Thyroid gland (tissue), 4 donors: Measurements from ENCODE around the gene GSTA4. TPM values are rescaled to one million over a fixed set of nuclear protein-coding genes. Genes with fewer than 3 reads are reported as not detected.

Source experiments
- DNase-seq, 2 donors: peaks; one replicate each; pipeline ENCODE4 v3.0.0-alpha.2; 2019
- H3K27ac ChIP-seq, 3 donors: fragments of 200-600 bp; sonication (generic); 1 replicate in 2 of 3; 2 replicates in 1 of 3; pipeline ENCODE4 v1.5.1; 2016 to 2019; ENCODE audit warnings: mild to moderate bottlenecking in 1 of 3, moderate library complexity in 1 of 3
- H3K27me3 ChIP-seq: fragments of 200-600 bp; sonication (generic); one replicate; pipeline ENCODE4 v1.5.1; 2019
- H3K36me3 ChIP-seq, 2 donors: fragments of 200-600 bp; sonication (generic); one replicate each; pipeline ENCODE4 v1.5.1; 2016 to 2019
- H3K4me1 ChIP-seq, 2 donors: fragments of 200-600 bp; sonication (generic); one replicate each; pipeline ENCODE4 v1.5.1; 2017 to 2019
- H3K4me3 ChIP-seq, 3 donors: fragments of 200-600 bp; sonication (generic); replicated peaks in 1 of 3; 1 replicate in 2 of 3; 2 replicates in 1 of 3; pipeline ENCODE4 v1.5.1; 2016; ENCODE audit warnings: mild to moderate bottlenecking in 1 of 3
- H3K9me3 ChIP-seq: fragments of 200-600 bp; sonication (generic); one replicate; pipeline ENCODE4 v1.5.1; 2017
- CTCF ChIP-seq, 6 experiments: fragments of 200-600 bp in 3 of 6; fragments of 450-650 bp in 3 of 6; sonication (generic) in 3 of 6; IDR thresholded peaks; one replicate each; pipeline ENCODE4 v1.5.1; 2016 to 2019; ENCODE audit warnings: antibody characterized with exemption in 6 of 6, mild to moderate bottlenecking in 2 of 6, inconsistent platforms in 1 of 6, moderate library complexity in 1 of 6
- POLR2A ChIP-seq, 2 donors: fragments of 450-650 bp; IDR thresholded peaks; one replicate each; pipeline ENCODE4 v1.6.1; 2017; ENCODE audit warnings: antibody characterized with exemption in 2 of 2, mild to moderate bottlenecking in 2 of 2, moderate library complexity in 1 of 2
- WGBS, 2 donors: methylation state at CpG; one replicate each; pipeline ENCODE4 v1.1.5; 2017; 5-methylcytosine and 5-hydroxymethylcytosine counted together
- intact Hi-C: fragments of 100-400 bp; cut with DNase I; formaldehyde crosslinking; loops from one replicate; pipeline ENCODE4 v1.15.1; 2023
- total RNA-seq, 4 donors: library from RNA; depleted of rRNA; stranded (reverse); fragments of >200 nt; gene quantifications; one replicate each; pipeline ENCODE4 v1.2.3, GENCODE V29; 2016

GSTA4 gene
- total RNA-seq, 4 donors from 2014 or later, result 20.9 to 24.7 (median 24.6) TPM

- TF ChIP-seq CTCF (IDR thresholded peaks at IDR 0.05) (no peak), POLR2A (IDR thresholded peaks at IDR 0.05) (no peak)
- DNase-seq, result no peak
- Histone ChIP-seq H3K4me3 (no peak overlapping the region), H3K27me3 (no peaks in the 10 kb centered on the region), H3K9me3 (no peaks in the 10 kb centered on the region), H3K4me1 (peaks cover 0 to 5% of the 10 kb centered on the region in 2 donors), H3K27ac (no peak overlapping the region), H3K36me3 (peaks cover 6 to 18% of the 10 kb centered on the region in 2 donors)
- WGBS, 2 donors, result 79 to 81% methylated on average over 4 of the region's 4 CpGs
- intact Hi-C loops, result no loop called here
These were observed 37.8 kb upstream of the GSTA4 start for GRCh38 chr6:53032849-53033248.

- H3K27ac ChIP-seq, result no peak overlapping the region
- no peak for DNase-seq
- intact Hi-C loops, result no loop called here
- H3K4me3 ChIP-seq, result no peak overlapping the region
- H3K36me3 ChIP-seq, result peaks cover 6 to 24% of the 10 kb centered on the region in 2 donors
- WGBS, 2 donors, result 93 to 98% methylated on average over 4 of the region's 4 CpGs
- H3K9me3 ChIP-seq, result no peaks in the 10 kb centered on the region
- TF ChIP-seq CTCF (IDR thresholded peaks at IDR 0.05) (no peak), POLR2A (IDR thresholded peaks at IDR 0.05) (no peak)
- H3K27me3 ChIP-seq, result no peaks in the 10 kb centered on the region
- peaks cover 0 to 5% of the 10 kb centered on the region in 2 donors for H3K4me1 ChIP-seq
These were observed 36.2 kb upstream of the GSTA4 start for GRCh38 chr6:53031281-53031680.

GRCh38 chr6:53029761-53030160 lies 34.7 kb upstream of the GSTA4 start:
- 91 to 93% methylated on average over 3 of the region's 3 CpGs for WGBS, 2 donors
- Histone ChIP-seq H3K27me3 (no peaks in the 10 kb centered on the region), H3K36me3 (peaks cover 6 to 26% of the 10 kb centered on the region in 2 donors), H3K4me1 (peaks cover 0 to 5% of the 10 kb centered on the region in 2 donors), H3K27ac (no peak overlapping the region), H3K4me3 (no peak overlapping the region), H3K9me3 (no peaks in the 10 kb centered on the region)
- no peak for TF ChIP-seq CTCF (IDR thresholded peaks at IDR 0.05)
- TF ChIP-seq POLR2A (IDR thresholded peaks at IDR 0.05), result no peak
- DNase-seq, result no peak
- intact Hi-C loops, result no loop called here

GRCh38 chr6:53029257-53029656 lies 34.2 kb upstream of the GSTA4 start:
- no peaks in the 10 kb centered on the region for H3K9me3 ChIP-seq
- peaks cover 6 to 26% of the 10 kb centered on the region in 2 donors for H3K36me3 ChIP-seq
- no peak overlapping the region for H3K4me3 ChIP-seq
- H3K27ac ChIP-seq, result no peak overlapping the region
- peaks cover 0 to 5% of the 10 kb centered on the region in 2 donors for H3K4me1 ChIP-seq
- H3K27me3 ChIP-seq, result no peaks in the 10 kb centered on the region
- no peak for TF ChIP-seq POLR2A (IDR thresholded peaks at IDR 0.05)
- TF ChIP-seq CTCF (IDR thresholded peaks at IDR 0.05), result no peak
- intact Hi-C loops, result no loop called here
- no peak for DNase-seq

- intact Hi-C loops, result no loop called here
- peaks cover 6 to 26% of the 10 kb centered on the region in 2 donors for H3K36me3 ChIP-seq
- no peak for DNase-seq
- no peaks in the 10 kb centered on the region for H3K4me1 ChIP-seq
- WGBS, 2 donors, result 89 to 95% methylated on average over 1 of the region's 1 CpG
- H3K4me3 ChIP-seq, result no peak overlapping the region
- H3K27me3 ChIP-seq, result no peaks in the 10 kb centered on the region
- no peaks in the 10 kb centered on the region for H3K9me3 ChIP-seq
- TF ChIP-seq POLR2A (IDR thresholded peaks at IDR 0.05) (no peak), CTCF (IDR thresholded peaks at IDR 0.05) (no peak)
- H3K27ac ChIP-seq, result no peak overlapping the region
These were observed 33.4 kb upstream of the GSTA4 start for GRCh38 chr6:53028467-53028866.
